ENCODE measurements around the gene ALKBH6. TPM values are rescaled to one million over a fixed set of nuclear protein-coding genes. Genes with fewer than 3 reads are reported as not detected.

Gene ALKBH6
- total RNA-seq, 1 experiment from 2014 or later = 32.5 TPM

DNA sequence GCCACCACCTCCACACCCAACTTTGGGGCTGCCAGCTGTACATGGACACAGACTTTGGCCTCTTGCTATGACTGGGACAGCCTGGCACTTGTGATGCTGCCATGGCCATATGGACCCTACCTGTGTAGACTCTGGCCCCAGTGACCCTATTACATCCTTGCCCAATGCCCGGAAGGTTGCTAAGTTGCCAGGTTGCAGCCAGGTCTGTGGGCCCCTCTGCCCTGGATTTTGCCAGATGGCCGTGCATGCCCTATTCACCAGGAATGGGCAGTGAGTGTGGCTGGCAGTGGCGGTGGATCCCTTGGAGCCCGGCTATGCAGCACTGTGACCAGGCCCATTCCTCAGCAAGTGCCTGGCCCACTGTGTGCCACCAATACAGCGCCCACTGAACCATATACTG, 27.9 kb downstream of the ALKBH6 start:
- H2BK12ac ChIP-seq (ENCODE audit: insufficient read length, low read depth, low read length) = no peak overlapping the region
- no peak overlapping the region for H3K18ac ChIP-seq (ENCODE audit: insufficient read length, low read depth, low read length)
- H3K4me1 ChIP-seq (ENCODE audit: insufficient read depth, low read length) = no peaks in the 10 kb centered on the region
- no peak overlapping the region for H2BK15ac ChIP-seq (ENCODE audit: low read depth, low read length)
- no peak overlapping the region for H3K56ac ChIP-seq (ENCODE audit: insufficient read length, low read depth, low read length)
- no peak overlapping the region for H4K5ac ChIP-seq (ENCODE audit: insufficient read length, low read depth, low read length)
- H3K79me1 ChIP-seq (ENCODE audit: insufficient read depth, low read depth, low read length, poor library complexity, severe bottlenecking) = no peaks in the 10 kb centered on the region
- H2AK5ac ChIP-seq (ENCODE audit: insufficient read length, low read length) = no peak overlapping the region
- no peak overlapping the region for H3K14ac ChIP-seq (ENCODE audit: insufficient read depth, low read length)
- no peak for DNase-seq
- no peak overlapping the region for H4K91ac ChIP-seq (ENCODE audit: insufficient read length, low read depth, low read length)
- Mint-ChIP-seq H3K27me3 (ENCODE audit: low read depth) (peaks cover 80% of the 10 kb centered on the region), H3K36me3 (ENCODE audit: insufficient read depth in 1 of 3, low read depth in 3 of 3) (no peaks in the 10 kb centered on the region; a peak in 1 of 7 replicates), H3K4me3 (peak overlapping the region in 1 of 2 experiments; percentile 92; a peak in 2 of 5 replicates), H3K9me3 (no peaks in the 10 kb centered on the region; a peak in 2 of 5 replicates), H3K27ac (no peak overlapping the region), H3K4me1 (peaks cover 4 to 6% of the 10 kb centered on the region in 2 experiments)
- no peaks in the 10 kb centered on the region for H3K23me2 ChIP-seq (ENCODE audit: insufficient read length, low read depth, low read length, poor library complexity, severe bottlenecking)
- TF ChIP-seq, protein P1, sequence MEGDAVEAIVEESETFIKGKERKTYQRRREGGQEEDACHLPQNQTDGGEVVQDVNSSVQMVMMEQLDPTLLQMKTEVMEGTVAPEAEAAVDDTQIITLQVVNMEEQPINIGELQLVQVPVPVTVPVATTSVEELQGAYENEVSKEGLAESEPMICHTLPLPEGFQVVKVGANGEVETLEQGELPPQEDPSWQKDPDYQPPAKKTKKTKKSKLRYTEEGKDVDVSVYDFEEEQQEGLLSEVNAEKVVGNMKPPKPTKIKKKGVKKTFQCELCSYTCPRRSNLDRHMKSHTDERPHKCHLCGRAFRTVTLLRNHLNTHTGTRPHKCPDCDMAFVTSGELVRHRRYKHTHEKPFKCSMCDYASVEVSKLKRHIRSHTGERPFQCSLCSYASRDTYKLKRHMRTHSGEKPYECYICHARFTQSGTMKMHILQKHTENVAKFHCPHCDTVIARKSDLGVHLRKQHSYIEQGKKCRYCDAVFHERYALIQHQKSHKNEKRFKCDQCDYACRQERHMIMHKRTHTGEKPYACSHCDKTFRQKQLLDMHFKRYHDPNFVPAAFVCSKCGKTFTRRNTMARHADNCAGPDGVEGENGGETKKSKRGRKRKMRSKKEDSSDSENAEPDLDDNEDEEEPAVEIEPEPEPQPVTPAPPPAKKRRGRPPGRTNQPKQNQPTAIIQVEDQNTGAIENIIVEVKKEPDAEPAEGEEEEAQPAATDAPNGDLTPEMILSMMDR (conservative IDR thresholded peaks at IDR 0.05) = no peak
- no peak overlapping the region for H3K9ac ChIP-seq (ENCODE audit: extremely low read depth, insufficient read length, low read length)
- WGBS (ENCODE audit: extremely low coverage, insufficient read length, low lambda C conversion rate) = no CpG with 5 or more reads among the region's 5 CpGs
- no peak overlapping the region for H2BK5ac ChIP-seq (ENCODE audit: insufficient read length, low read length)
- no peaks in the 10 kb centered on the region; the same call in 1 of the 2 replicates for H3K27me3 ChIP-seq (ENCODE audit: insufficient read depth, low read length)
- H2BK120ac ChIP-seq (ENCODE audit: low read depth, low read length, poor library complexity, severe bottlenecking) = no peak overlapping the region
- H3K79me2 ChIP-seq (ENCODE audit: insufficient read depth, low read length) = no peaks in the 10 kb centered on the region
- H4K8ac ChIP-seq (replicated peaks; ENCODE audit: insufficient read length, low read depth, low read length) = no peak overlapping the region
- H3K4me2 ChIP-seq (ENCODE audit: insufficient read depth, insufficient read length, low read length) = no peak overlapping the region
- H3K23ac ChIP-seq (ENCODE audit: insufficient read length, low read depth, low read length) = no peak overlapping the region
- H2BK20ac ChIP-seq (ENCODE audit: low read depth, low read length, poor library complexity, severe bottlenecking) = no peak overlapping the region
- H3K4ac ChIP-seq (ENCODE audit: low read depth, low read length) = no peak overlapping the region
- H3K9me3 ChIP-seq (ENCODE audit: control insufficient read depth, low read depth, low read length) = no peaks in the 10 kb centered on the region
- H3K27ac ChIP-seq (ENCODE audit: insufficient read length, low read depth, low read length) = no peak overlapping the region
- no peaks in the 10 kb centered on the region for H4K20me1 ChIP-seq (ENCODE audit: control insufficient read depth, insufficient read depth, insufficient read length)
- no peak overlapping the region for H3T11ph ChIP-seq (ENCODE audit: low read length)
- no peak overlapping the region for H2AFZ ChIP-seq (ENCODE audit: low read length)

All from H9 (cell line).